Kidney (tissue), 14 donors: ENCODE measurements around the gene ZNF410. TPM values are rescaled to one million over a fixed set of nuclear protein-coding genes. Genes with fewer than 3 reads are reported as not detected.
A peak's percentile ranks its signal among the peaks of the same experiment; 100 is the strongest.

ENCODE experiments used
- DNase-seq, 5 donors: peaks; one replicate each; pipeline ENCODE4 v3.0.0-alpha.2; 2013 to 2020
- FAIRE-seq: peaks from 2 replicates; lab custom pipeline; 2012; peaks lifted over from hg19 to GRCh38; lab: Jason Lieb, UNC
- H3K27ac ChIP-seq, 2 donors: one replicate each; pipeline ENCODE4 v1.7.0; 2013; ENCODE audit warnings: low read depth in 2 of 2, low read length in 2 of 2, inconsistent platforms in 1 of 2
- H3K27me3 ChIP-seq: one replicate; pipeline ENCODE4 v1.7.1; 2013; ENCODE audit warnings: low read length, inconsistent platforms; ENCODE audit not compliant: control insufficient read depth, insufficient read depth
- H3K36me3 ChIP-seq, 3 donors: one replicate each; pipeline versions ENCODE4 v1.7.0 to v1.7.1; 2013; ENCODE audit warnings: low read length in 3 of 3, control low read depth in 1 of 3, inconsistent platforms in 1 of 3; ENCODE audit not compliant: insufficient read depth in 3 of 3, control insufficient read depth in 2 of 3
- H3K4me1 ChIP-seq, 3 donors: one replicate each; pipeline versions ENCODE4 v1.7.0 to v1.7.1; 2013; ENCODE audit warnings: low read length in 3 of 3, inconsistent platforms in 1 of 3, low read depth in 1 of 3; ENCODE audit not compliant: control insufficient read depth in 2 of 3, insufficient read depth in 2 of 3
- H3K4me3 ChIP-seq, 3 donors: one replicate each; pipeline versions ENCODE4 v1.7.0 to v1.8.1; 2013; ENCODE audit warnings: low read length in 3 of 3, control low read depth in 1 of 3, inconsistent platforms in 1 of 3
- H3K9ac ChIP-seq, 3 donors: one replicate each; pipeline versions ENCODE4 v1.7.0 to v1.7.1; 2013; ENCODE audit warnings: low read length in 3 of 3, control low read depth in 1 of 3, inconsistent platforms in 1 of 3
- H3K9me3 ChIP-seq, 3 donors: one replicate each; pipeline versions ENCODE4 v1.7.0 to v1.7.1; 2013; ENCODE audit warnings: low read length in 3 of 3, control low read depth in 1 of 3, inconsistent platforms in 1 of 3; ENCODE audit not compliant: control insufficient read depth in 2 of 3, insufficient read depth in 1 of 3
- CTCF ChIP-seq: IDR thresholded peaks from 3 replicates; pipeline ENCODE4 v1.5.1; 2012; ENCODE audit warnings: mild to moderate bottlenecking, moderate library complexity, borderline replicate concordance; ENCODE audit not compliant: insufficient read depth; ENCODE audit errors: extremely low read depth
- intact Hi-C: fragments of 100-400 bp; cut with DNase I; formaldehyde crosslinking; loops from one replicate; pipeline ENCODE4 v1.11.1; 2022
- polyA plus RNA-seq: library from polyadenylated mRNA; stranded (reverse); fragments of 350-450 nt; fragmentation: Illumina TruSeq; extraction: RNeasy Lipid Tissue Mini Kit (QIAGEN cat#74804); gene quantifications from one replicate; pipeline ENCODE4 v1.2.3, GENCODE V29; 2014; ENCODE audit warnings: low read depth, low replicate concordance; ENCODE audit not compliant: insufficient read depth
- total RNA-seq: library from RNA; stranded (reverse); fragmentation: NEBNext Ultra II Directional; extraction: Animal tissue kit (Norgen Biotek cat#: 25700); gene quantifications from one replicate; pipeline ENCODE4 v1.2.1, GENCODE V29; 2021
- donor health status: control.
- donor health status: control.
- donor health status: control.
- donor health status: control.
- donor health status: control.
- donor health status: DM: yes; HTN: yes; CAD: no.
- donor health status: Normal renal cell carcinoma (clear cell type).

The ZNF410 gene
- total and polyA plus RNA-seq, 2 donors from 2014 or later = 35.8 to 43.2 TPM

GRCh38 chr14:73968885-73969284 is 82.2 kb downstream of the ZNF410 start:
- Histone ChIP-seq H3K4me1 (peaks cover 0 to 6% (median 5%) of the 10 kb centered on the region in 3 donors), H3K9ac (no peak overlapping the region), H3K36me3 (peaks cover 0 to 48% (median 26%) of the 10 kb centered on the region in 3 donors), H3K27ac (no peak overlapping the region), H3K4me3 (no peak overlapping the region), H3K9me3 (no peaks in the 10 kb centered on the region), H3K27me3 (no peaks in the 10 kb centered on the region)
- intact Hi-C loops = no loop called here
- no peak for FAIRE-seq
- TF ChIP-seq CTCF = no peak
- no peak for DNase-seq

GRCh38 chr14:73973497-73973896 is 86.8 kb downstream of the ZNF410 start:
- Histone ChIP-seq H3K9ac (no peak overlapping the region), H3K9me3 (no peaks in the 10 kb centered on the region), H3K4me1 (peaks cover 0 to 24% (median 2%) of the 10 kb centered on the region in 3 donors), H3K4me3 (no peak overlapping the region), H3K36me3 (peaks cover 0 to 43% (median 22%) of the 10 kb centered on the region in 3 donors), H3K27ac (no peak overlapping the region), H3K27me3 (no peaks in the 10 kb centered on the region)
- no peak for DNase-seq
- no peak for FAIRE-seq
- intact Hi-C loops = no loop called here
- no peak for TF ChIP-seq CTCF

GRCh38 chr14:73976125-73976524 is 89.5 kb downstream of the ZNF410 start:
- Histone ChIP-seq H3K4me3 (no peak overlapping the region), H3K9ac (no peak overlapping the region), H3K27ac (peak overlapping the region in 1 of 2 donors; percentile 25), H3K36me3 (peaks cover 0 to 33% (median 11%) of the 10 kb centered on the region in 3 donors), H3K9me3 (no peaks in the 10 kb centered on the region), H3K4me1 (peaks cover 0 to 24% (median 2%) of the 10 kb centered on the region in 3 donors), H3K27me3 (no peaks in the 10 kb centered on the region)
- DNase-seq = no peak
- FAIRE-seq = no peak
- no peak for TF ChIP-seq CTCF
- intact Hi-C loops = no loop called here

- peaks cover 0 to 24% (median 6%) of the 10 kb centered on the region in 3 donors for H3K36me3 ChIP-seq
- H3K9me3 ChIP-seq = no peaks in the 10 kb centered on the region
- no peaks in the 10 kb centered on the region for H3K27me3 ChIP-seq
- DNase-seq = no peak
- no peak for FAIRE-seq
- H3K4me1 ChIP-seq = peaks cover 0 to 24% (median 2%) of the 10 kb centered on the region in 3 donors
- intact Hi-C loops = no loop called here
- no peak overlapping the region for H3K27ac ChIP-seq
- H3K4me3 ChIP-seq = no peak overlapping the region
- no peak for TF ChIP-seq CTCF
- H3K9ac ChIP-seq = no peak overlapping the region
Measured at GRCh38 chr14:73977896-73978295, 91.2 kb downstream of the ZNF410 start.
